AG08395 (cell line): ENCODE data around the gene EID3.
"Not testable (repeated sequence)": the region's sequence is repeated elsewhere in the genome, so short reads cannot be mapped to it uniquely, and the experiment has no call there.

Source experiments
- DNase-seq: peaks from one replicate; pipeline ENCODE4 v3.0.0; 2012; ENCODE audit warnings: mixed read lengths, low spot score

EID3 gene

GRCh38 chr12:104312654-104313053 is 9.1 kb downstream of the EID3 start:
- no peak for DNase-seq

GRCh38 chr12:104313568-104314241 is 10.2 kb downstream of the EID3 start:
- DNase-seq = no peak

GRCh38 chr12:104314242-104314614 is 10.7 kb downstream of the EID3 start:
- no peak for DNase-seq

- no peak for DNase-seq
Measured at GRCh38 chr12:104315326-104316224, 12.0 kb downstream of the EID3 start.

GRCh38 chr12:104316936-104317335 is 13.4 kb downstream of the EID3 start:
- DNase-seq = no peak

- no peak for DNase-seq
Measured at GRCh38 chr12:104317538-104318210, 14.1 kb downstream of the EID3 start.

GRCh38 chr12:104319028-104319427 is 15.5 kb downstream of the EID3 start:
- no peak for DNase-seq

GRCh38 chr12:104319918-104320626 is 16.5 kb downstream of the EID3 start:
- DNase-seq = no peak

- no peak for DNase-seq
Measured at GRCh38 chr12:104320627-104321024, 17.1 kb downstream of the EID3 start.

GRCh38 chr12:104321949-104322348 is 18.4 kb downstream of the EID3 start:
- no peak for DNase-seq

- DNase-seq = not testable (repeated sequence)
Measured at GRCh38 chr12:104322533-104322932, 19.0 kb downstream of the EID3 start.

GRCh38 chr12:104323899-104324298 is 20.4 kb downstream of the EID3 start:
- DNase-seq = no peak

GRCh38 chr12:104328278-104328677 is 24.7 kb downstream of the EID3 start:
- not testable (repeated sequence) for DNase-seq

GRCh38 chr12:104328790-104329189 is 25.3 kb downstream of the EID3 start:
- DNase-seq = no peak

- no peak for DNase-seq
Measured at GRCh38 chr12:104329707-104330532, 26.4 kb downstream of the EID3 start.

- DNase-seq = no peak
Measured at GRCh38 chr12:104331376-104331775, 27.8 kb downstream of the EID3 start.

GRCh38 chr12:104332273-104332672 is 28.7 kb downstream of the EID3 start:
- not testable (repeated sequence) for DNase-seq

GRCh38 chr12:104333692-104334255 is 30.2 kb downstream of the EID3 start:
- no peak for DNase-seq

- no peak for DNase-seq
Measured at GRCh38 chr12:104334581-104334980, 31.0 kb downstream of the EID3 start.

- DNase-seq = no peak
Measured at GRCh38 chr12:104336115-104336514, 32.6 kb downstream of the EID3 start.

GRCh38 chr12:104337030-104337558 is 33.6 kb downstream of the EID3 start:
- DNase-seq = no peak
